HG02870 (cell line): Measurements from ENCODE around the gene SLC41A3.

Source experiments
- ATAC-seq: cut with Tn5 transposase; IDR thresholded peaks from one replicate; pipeline ENCODE4 v1.9.1; 2021; ENCODE audit warnings: mild to moderate bottlenecking, moderate library complexity; ENCODE audit not compliant: unreplicated experiment

SLC41A3 gene

GRCh38 chr3:126083913-126084767 is at the start of gene SLC41A3:
TSS of gene SLC41A3 (minus strand) at chr3:126084124. CDS start at chr3:126068219, 15,905 bp downstream.
- ATAC-seq = peak; percentile 95

GRCh38 chr3:126133606-126134005 is 49.7 kb upstream of the SLC41A3 start:
- ATAC-seq = no peak

- no peak for ATAC-seq
Observed at GRCh38 chr3:126132751-126133511, 49.0 kb upstream of the SLC41A3 start.

- ATAC-seq = no peak
Observed at GRCh38 chr3:126131881-126132750, 48.2 kb upstream of the SLC41A3 start.

GRCh38 chr3:126130981-126131745 is 47.2 kb upstream of the SLC41A3 start:
- ATAC-seq = no peak

- ATAC-seq = no peak
Observed at GRCh38 chr3:126130081-126130855, 46.3 kb upstream of the SLC41A3 start.

GRCh38 chr3:126129398-126129891 is 45.5 kb upstream of the SLC41A3 start:
- ATAC-seq = no peak

GRCh38 chr3:126128504-126129397 is 44.8 kb upstream of the SLC41A3 start:
- ATAC-seq = no peak

GRCh38 chr3:126127904-126128303 is 44.0 kb upstream of the SLC41A3 start:
- ATAC-seq = no peak

GRCh38 chr3:126127452-126127851 is 43.5 kb upstream of the SLC41A3 start:
- no peak for ATAC-seq

GRCh38 chr3:126126811-126127431 is 43.0 kb upstream of the SLC41A3 start:
- no peak for ATAC-seq

GRCh38 chr3:126126286-126126685 is 42.4 kb upstream of the SLC41A3 start:
- no peak for ATAC-seq

- no peak for ATAC-seq
Observed at GRCh38 chr3:126125781-126126251, 41.9 kb upstream of the SLC41A3 start.

GRCh38 chr3:126125341-126125740 is 41.4 kb upstream of the SLC41A3 start:
- no peak for ATAC-seq

- no peak for ATAC-seq
Observed at GRCh38 chr3:126124896-126125295, 41.0 kb upstream of the SLC41A3 start.

GRCh38 chr3:126124148-126124868 is 40.4 kb upstream of the SLC41A3 start:
- no peak for ATAC-seq

GRCh38 chr3:126121632-126122031 is 37.7 kb upstream of the SLC41A3 start:
- no peak for ATAC-seq
